Smooth muscle cell (in vitro differentiated cells): Measurements from ENCODE around the gene SPACA5B. TPM values are rescaled to one million over a fixed set of nuclear protein-coding genes. Genes with fewer than 3 reads are reported as not detected.
"Not testable (repeated sequence)": the region's sequence is repeated elsewhere in the genome, so short reads cannot be mapped to it uniquely, and the experiment has no call there.

Source experiments
- DNase-seq: peaks from one replicate; lab custom pipeline; 2025; ENCODE audit not compliant: unreplicated experiment; lab: John Stamatoyannopoulos, UW
- H2AFZ ChIP-seq: fragments of 200-600 bp; sonication (generic); 2 replicates; pipeline ENCODE4 v1.6.0; 2016; ENCODE audit warnings: antibody characterized with exemption, low read depth, mild to moderate bottlenecking
- H3F3A ChIP-seq: fragments of 200-600 bp; sonication (generic); 2 replicates; pipeline ENCODE4 v1.6.0; 2017; ENCODE audit warnings: antibody characterized with exemption, low read depth
- H3K27ac ChIP-seq: fragments of 200-600 bp; sonication (generic); 2 replicates; pipeline ENCODE4 v1.5.1; 2016; ENCODE audit warnings: low read depth, mild to moderate bottlenecking
- H3K27me3 ChIP-seq: fragments of 200-600 bp; sonication (generic); 2 replicates; pipeline ENCODE4 v1.6.1; 2016; ENCODE audit warnings: low read depth, mild to moderate bottlenecking
- H3K36me3 ChIP-seq: fragments of 200-600 bp; sonication (generic); 2 replicates; pipeline ENCODE4 v1.5.1; 2016; ENCODE audit warnings: low read depth
- H3K4me1 ChIP-seq: fragments of 200-600 bp; sonication (generic); 2 replicates; pipeline ENCODE4 v1.5.1; 2016; ENCODE audit warnings: low read depth
- H3K4me2 ChIP-seq: fragments of 200-600 bp; sonication (generic); 2 replicates; pipeline ENCODE4 v1.6.0; 2016; ENCODE audit warnings: mild to moderate bottlenecking
- H3K4me3 ChIP-seq: fragments of 200-600 bp; sonication (generic); 2 replicates; pipeline ENCODE4 v1.5.1; 2016; ENCODE audit warnings: mild to moderate bottlenecking
- H3K79me2 ChIP-seq: fragments of 200-600 bp; sonication (generic); 2 replicates; pipeline ENCODE4 v1.6.0; 2016; ENCODE audit warnings: low read depth, mild to moderate bottlenecking
- H3K9ac ChIP-seq: fragments of 200-600 bp; sonication (generic); 2 replicates; pipeline ENCODE4 v1.6.0; 2016; ENCODE audit warnings: low read depth
- H3K9me3 ChIP-seq: fragments of 200-600 bp; sonication (generic); replicated peaks from 2 replicates; pipeline ENCODE4 v1.5.1; 2016; ENCODE audit warnings: low read depth
- H4K20me1 ChIP-seq: fragments of 200-600 bp; sonication (generic); 2 replicates; pipeline ENCODE4 v1.6.0; 2016; ENCODE audit warnings: low read depth
- CTCF ChIP-seq: fragments of 200-600 bp; sonication (generic); IDR thresholded peaks from 2 replicates; pipeline ENCODE4 v1.5.1; 2017; ENCODE audit warnings: borderline replicate concordance, mild to moderate bottlenecking, antibody characterized with exemption; ENCODE audit not compliant: insufficient read depth, poor library complexity, severe bottlenecking
- WGBS: methylation state at CpG from one replicate; pipeline ENCODE4 v1.1.7; 2016; ENCODE audit warnings: low lambda C conversion rate; 5-methylcytosine and 5-hydroxymethylcytosine counted together
- polyA plus RNA-seq: library from polyadenylated mRNA; unstranded; fragments of >200 nt; fragmentation: Nextera tagmentation; extraction: Ambion mirVana; gene quantifications from 2 replicates; pipeline ENCODE4 v1.2.1, GENCODE V29; 2016
- small RNA-seq: library from RNA; depleted of rRNA; stranded (forward); fragments of <200 nt; gene quantifications from one replicate; pipeline ENCODE3, GENCODE V24; 2014
- total RNA-seq: library from RNA; depleted of rRNA; stranded (reverse); fragments of >200 nt; gene quantifications from 2 replicates; pipeline ENCODE4 v1.2.3, GENCODE V29; 2014

Gene SPACA5B
- total and polyA plus RNA-seq, 2 experiments from 2014 or later, result not detected

- 80% methylated on average over 4 of the region's 4 CpGs for WGBS
- Histone ChIP-seq H3K4me2 (no peak overlapping the region), H4K20me1 (no peaks in the 10 kb centered on the region), H3F3A (no peaks in the 10 kb centered on the region), H2AFZ (no peak overlapping the region), H3K27ac (no peak overlapping the region), H3K4me3 (no peak overlapping the region), H3K9ac (no peak overlapping the region), H3K9me3 (no peaks in the 10 kb centered on the region), H3K4me1 (no peaks in the 10 kb centered on the region), H3K36me3 (no peaks in the 10 kb centered on the region), H3K79me2 (no peaks in the 10 kb centered on the region), H3K27me3 (no peaks in the 10 kb centered on the region)
- DNase-seq, result no peak
- no peak for TF ChIP-seq CTCF
These were observed 49.3 kb downstream of the SPACA5B start for GRCh38 chrX:48179691-48180090.

DNA sequence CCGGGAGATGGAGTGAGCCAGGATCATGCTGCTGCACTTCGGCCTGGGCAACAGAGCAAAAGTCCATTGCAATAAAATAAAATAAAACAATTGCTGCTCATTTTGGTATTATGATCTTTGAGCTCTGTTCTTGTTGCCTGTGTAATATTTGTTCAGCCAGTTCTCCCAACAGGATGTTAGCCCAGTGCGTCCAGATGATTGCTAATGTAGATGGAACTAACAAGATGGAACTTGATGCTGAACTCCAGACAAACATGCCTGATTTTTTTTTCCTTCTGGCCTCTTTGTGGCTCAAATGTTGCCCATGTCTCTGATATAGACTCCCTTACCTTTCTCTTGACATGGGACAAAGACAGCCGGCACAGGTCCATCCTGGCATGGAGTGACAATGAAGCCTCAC is 50.4 kb downstream of the SPACA5B start:
- H4K20me1 ChIP-seq, result no peaks in the 10 kb centered on the region
- no peaks in the 10 kb centered on the region for H3K4me1 ChIP-seq
- H3K27ac ChIP-seq, result no peak overlapping the region
- no peaks in the 10 kb centered on the region for H3K79me2 ChIP-seq
- H2AFZ ChIP-seq, result no peak overlapping the region
- no peak overlapping the region for H3K4me3 ChIP-seq
- no peaks in the 10 kb centered on the region for H3F3A ChIP-seq
- H3K4me2 ChIP-seq, result no peak overlapping the region
- no peak for DNase-seq
- H3K36me3 ChIP-seq, result no peaks in the 10 kb centered on the region
- no peaks in the 10 kb centered on the region for H3K27me3 ChIP-seq
- 84% methylated on average over 4 of the region's 4 CpGs for WGBS
- TF ChIP-seq CTCF, result no peak
- H3K9me3 ChIP-seq, result no peaks in the 10 kb centered on the region
- H3K9ac ChIP-seq, result no peak overlapping the region

DNA sequence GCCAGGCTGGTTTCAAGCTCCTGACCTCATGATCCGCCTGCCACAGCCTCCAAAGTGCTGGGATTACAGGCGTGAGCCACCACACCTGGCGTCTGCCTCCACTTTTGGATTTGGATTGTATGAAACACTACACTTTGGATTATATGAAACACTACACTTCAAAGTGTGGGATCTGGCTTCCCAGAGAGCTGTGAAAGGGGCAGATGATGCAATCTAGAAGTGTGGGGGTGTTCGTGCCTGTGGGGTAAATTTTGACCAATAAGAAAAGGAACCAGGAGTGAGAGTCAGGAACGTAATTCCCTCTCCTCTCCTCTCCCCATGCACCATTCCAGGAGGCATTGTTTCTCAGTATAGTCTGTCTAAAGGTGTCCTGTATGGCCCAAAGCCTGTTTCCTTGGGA is 51.5 kb downstream of the SPACA5B start:
- H2AFZ ChIP-seq, H3K9me3 ChIP-seq: not testable (repeated sequence)
- WGBS, result 60% methylated on average over 5 of the region's 5 CpGs

More for the DNA sequence above, 51.5 kb downstream of the SPACA5B start:
- H3K4me3 ChIP-seq, H3K36me3 ChIP-seq, H4K20me1 ChIP-seq, H3K27ac ChIP-seq, DNase-seq, H3K4me1 ChIP-seq, H3K27me3 ChIP-seq, H3K4me2 ChIP-seq, H3K79me2 ChIP-seq, H3K9ac ChIP-seq, H3F3A ChIP-seq: not testable (repeated sequence)

Small RNA genes lying within 50 kb of the gene (small RNA-seq; reads per million reads assigned to genes)
- not detected for gene AC245047.7
- not detected for gene RNU6-707P

Other genes starting within 250 kb of the SPACA5B start
- 5.8 and 7.4 TPM in 2 replicates for gene ZNF182, start 126.6 kb upstream of the SPACA5B start, total RNA-seq
- 2.8 and 3.0 TPM in 2 replicates for gene ZNF182, start 126.6 kb upstream of the SPACA5B start, polyA plus RNA-seq
- not detected in 2 replicates for gene SPACA5, start 123.6 kb upstream of the SPACA5B start, total RNA-seq
- gene SPACA5, start 123.6 kb upstream of the SPACA5B start, polyA plus RNA-seq, result not detected in 2 replicates
- gene ZNF630, start 59.0 kb upstream of the SPACA5B start, total RNA-seq, result 5.0 and 7.9 TPM in 2 replicates
- gene ZNF630, start 59.0 kb upstream of the SPACA5B start, polyA plus RNA-seq, result 2.1 and 2.2 TPM in 2 replicates
- gene SSX5, start 66.2 kb downstream of the SPACA5B start, total RNA-seq, result not detected in 2 replicates
- not detected in 2 replicates for gene SSX5, start 66.2 kb downstream of the SPACA5B start, polyA plus RNA-seq
- gene SSX1, start 124.8 kb downstream of the SPACA5B start, total RNA-seq, result not detected in 2 replicates
- gene SSX1, start 124.8 kb downstream of the SPACA5B start, polyA plus RNA-seq, result not detected in 2 replicates
- gene SSX3, start 226.1 kb downstream of the SPACA5B start, total RNA-seq, result not detected in 2 replicates
- not detected in 2 replicates for gene SSX3, start 226.1 kb downstream of the SPACA5B start, polyA plus RNA-seq